Endodermal cell (in vitro differentiated cells): Measurements from ENCODE around the gene DOK7. TPM values are rescaled to one million over a fixed set of nuclear protein-coding genes. Genes with fewer than 3 reads are reported as not detected.

Experiments used
- DNase-seq: peaks from one replicate; pipeline ENCODE4 v3.0.0-alpha.2; 2017
- H3K27ac ChIP-seq: 2 replicates; pipeline ENCODE4 v1.5.1; 2013; ENCODE audit warnings: mild to moderate bottlenecking, low read depth, low read length, moderate library complexity
- H3K27me3 ChIP-seq: 2 replicates; pipeline ENCODE4 v1.6.1; 2013; ENCODE audit warnings: mild to moderate bottlenecking, low read length, moderate library complexity; ENCODE audit not compliant: insufficient read depth, control insufficient read depth, poor library complexity, severe bottlenecking
- H3K36me3 ChIP-seq: 2 replicates; pipeline ENCODE4 v1.7.0; 2013; ENCODE audit warnings: mild to moderate bottlenecking, low read length, moderate library complexity; ENCODE audit not compliant: control insufficient read depth, insufficient read depth
- H3K4me1 ChIP-seq: one replicate; pipeline ENCODE4 v1.7.0; 2013; ENCODE audit warnings: low read length; ENCODE audit not compliant: control insufficient read depth, insufficient read depth
- H3K4me3 ChIP-seq: 2 replicates; pipeline ENCODE4 v1.5.1; 2013; ENCODE audit warnings: mild to moderate bottlenecking, low read length, moderate library complexity
- H3K9ac ChIP-seq: 2 replicates; pipeline ENCODE4 v1.6.1; 2013; ENCODE audit warnings: mild to moderate bottlenecking, low read length, moderate library complexity; ENCODE audit not compliant: poor library complexity, severe bottlenecking; ENCODE audit errors: extremely low read depth
- H3K9me3 ChIP-seq: 2 replicates; pipeline ENCODE4 v1.6.1; 2013; ENCODE audit warnings: mild to moderate bottlenecking, low read length, moderate library complexity; ENCODE audit not compliant: control insufficient read depth
- H3K27ac Mint-ChIP-seq: 2 replicates; pipeline ENCODE4 v1.8.0; 2020; ENCODE audit warnings: mixed read lengths
- H3K27me3 Mint-ChIP-seq: 2 replicates; pipeline ENCODE4 v1.8.0; 2021; ENCODE audit warnings: mild to moderate bottlenecking, mixed read lengths; ENCODE audit not compliant: insufficient read depth
- H3K36me3 Mint-ChIP-seq: 2 replicates; pipeline ENCODE4 v1.8.0; 2020; ENCODE audit warnings: low read depth, mixed read lengths
- H3K4me1 Mint-ChIP-seq: 2 replicates; pipeline ENCODE4 v1.8.0; 2020; ENCODE audit warnings: mixed read lengths
- H3K4me3 Mint-ChIP-seq: 2 replicates; pipeline ENCODE4 v1.8.0; 2020; ENCODE audit warnings: mild to moderate bottlenecking, moderate library complexity, mixed read lengths
- H3K9me3 Mint-ChIP-seq: 2 replicates; pipeline ENCODE4 v1.8.0; 2020; ENCODE audit warnings: mild to moderate bottlenecking, mixed read lengths
- WGBS, 2 experiments: methylation state at CpG; one replicate each; pipeline versions ENCODE4 v1.1.5 to v1.1.7; 2013; ENCODE audit warnings: missing lambda C conversion rate in 2 of 2, mixed read lengths in 1 of 2; ENCODE audit not compliant: insufficient coverage in 1 of 2, insufficient read length in 1 of 2; 5-methylcytosine and 5-hydroxymethylcytosine counted together
- total RNA-seq, 2 donors: library from RNA; stranded (reverse); fragmentation: NEBNext Ultra II Directional in 1 of 2; extraction: Animal tissue kit (Norgen Biotek cat#: 25700) in 1 of 2; gene quantifications; 2 replicates in 1 of 2; 3 replicates in 1 of 2; pipeline ENCODE4 v1.2.1, GENCODE V29; 2021
- TF ChIP-seq, protein P1 (sequence below): fragments of 200-600 bp; sonication (generic); conservative IDR thresholded peaks from 2 replicates; pipeline ENCODE4 v1.5.0; 2021; ENCODE audit warnings: antibody characterized with exemption, mild to moderate bottlenecking

The DOK7 gene
- total RNA-seq, 2 donors from 2014 or later = 0.38 to 1.3 TPM

DNA sequence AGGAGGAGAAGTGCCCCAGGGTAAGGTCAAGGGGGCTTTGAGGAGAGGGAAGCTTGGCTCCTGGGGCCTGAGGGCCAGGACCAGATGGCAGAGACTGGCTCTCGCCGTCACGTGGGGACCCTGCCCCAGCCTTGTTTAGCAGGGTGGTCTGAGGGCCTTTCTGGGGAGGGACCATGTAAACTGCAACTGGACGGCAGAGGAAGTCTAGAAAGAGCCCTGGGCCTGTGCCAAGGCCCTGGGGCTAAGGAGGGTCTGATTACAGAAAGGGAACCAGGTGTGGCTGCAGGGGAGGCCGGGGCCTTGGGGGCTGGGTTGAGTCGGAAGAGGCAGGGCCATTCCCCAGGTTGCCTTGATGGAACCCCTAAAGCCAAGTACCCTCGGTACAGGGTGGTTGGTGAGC, 23.1 kb upstream of the DOK7 start:
- Mint-ChIP-seq H3K4me3 (no peak overlapping the region), H3K27me3 (no peaks in the 10 kb centered on the region), H3K9me3 (no peaks in the 10 kb centered on the region), H3K36me3 (no peaks in the 10 kb centered on the region), H3K4me1 (no peaks in the 10 kb centered on the region), H3K27ac (no peak overlapping the region)
- no peak for DNase-seq
- Histone ChIP-seq H3K4me3 (no peak overlapping the region), H3K27ac (no peak overlapping the region), H3K36me3 (no peaks in the 10 kb centered on the region), H3K9me3 (no peaks in the 10 kb centered on the region), H3K9ac (no peak overlapping the region), H3K27me3 (no peaks in the 10 kb centered on the region), H3K4me1 (no peaks in the 10 kb centered on the region)
- 94 to 100% methylated on average over 1 to 7 of the region's 7 CpGs for WGBS, 2 experiments
- TF ChIP-seq, protein P1, sequence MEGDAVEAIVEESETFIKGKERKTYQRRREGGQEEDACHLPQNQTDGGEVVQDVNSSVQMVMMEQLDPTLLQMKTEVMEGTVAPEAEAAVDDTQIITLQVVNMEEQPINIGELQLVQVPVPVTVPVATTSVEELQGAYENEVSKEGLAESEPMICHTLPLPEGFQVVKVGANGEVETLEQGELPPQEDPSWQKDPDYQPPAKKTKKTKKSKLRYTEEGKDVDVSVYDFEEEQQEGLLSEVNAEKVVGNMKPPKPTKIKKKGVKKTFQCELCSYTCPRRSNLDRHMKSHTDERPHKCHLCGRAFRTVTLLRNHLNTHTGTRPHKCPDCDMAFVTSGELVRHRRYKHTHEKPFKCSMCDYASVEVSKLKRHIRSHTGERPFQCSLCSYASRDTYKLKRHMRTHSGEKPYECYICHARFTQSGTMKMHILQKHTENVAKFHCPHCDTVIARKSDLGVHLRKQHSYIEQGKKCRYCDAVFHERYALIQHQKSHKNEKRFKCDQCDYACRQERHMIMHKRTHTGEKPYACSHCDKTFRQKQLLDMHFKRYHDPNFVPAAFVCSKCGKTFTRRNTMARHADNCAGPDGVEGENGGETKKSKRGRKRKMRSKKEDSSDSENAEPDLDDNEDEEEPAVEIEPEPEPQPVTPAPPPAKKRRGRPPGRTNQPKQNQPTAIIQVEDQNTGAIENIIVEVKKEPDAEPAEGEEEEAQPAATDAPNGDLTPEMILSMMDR = no peak

DNA sequence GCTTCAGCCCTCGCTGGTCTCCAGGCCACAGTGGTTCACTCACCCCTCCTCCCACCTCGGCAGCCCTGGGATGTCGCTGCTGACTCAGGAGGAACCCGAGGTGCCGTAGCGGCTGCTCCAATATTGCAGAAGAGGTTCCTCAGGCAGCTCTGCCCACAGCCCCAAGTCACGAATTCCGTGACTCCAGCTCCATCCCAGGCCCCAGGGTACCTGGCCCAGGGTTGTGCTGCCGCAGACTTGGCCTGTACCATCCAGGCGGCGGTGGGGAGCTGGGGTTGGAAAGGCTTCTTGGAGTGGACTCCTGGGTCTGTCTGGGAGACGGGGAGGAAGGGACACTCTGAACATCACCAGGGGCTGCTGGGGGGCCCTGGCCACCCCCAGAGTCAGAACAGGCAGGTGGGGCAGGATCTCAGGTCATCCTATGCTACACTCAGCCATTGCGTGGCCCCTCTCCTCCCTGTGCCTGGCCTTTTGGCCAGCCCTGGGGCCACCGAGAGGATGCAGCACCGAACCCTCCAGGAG, 22.1 kb upstream of the DOK7 start:
- H3K27ac ChIP-seq = no peak overlapping the region
- no peaks in the 10 kb centered on the region for H3K4me1 Mint-ChIP-seq
- H3K4me1 ChIP-seq = no peaks in the 10 kb centered on the region
- H3K27me3 Mint-ChIP-seq = no peaks in the 10 kb centered on the region
- H3K4me3 Mint-ChIP-seq = no peak overlapping the region
- no peaks in the 10 kb centered on the region for H3K9me3 ChIP-seq
- WGBS, 2 experiments = 91 to 95% methylated on average over 10 to 15 of the region's 15 CpGs
- no peak overlapping the region for H3K4me3 ChIP-seq
- no peaks in the 10 kb centered on the region for H3K9me3 Mint-ChIP-seq
- TF ChIP-seq, protein P1 = no peak
- DNase-seq = no peak
- no peaks in the 10 kb centered on the region for H3K27me3 ChIP-seq
- H3K36me3 ChIP-seq = no peaks in the 10 kb centered on the region
- H3K27ac Mint-ChIP-seq = no peak overlapping the region
- no peaks in the 10 kb centered on the region for H3K36me3 Mint-ChIP-seq
- no peak overlapping the region for H3K9ac ChIP-seq

- Mint-ChIP-seq H3K9me3 (no peaks in the 10 kb centered on the region), H3K4me1 (no peaks in the 10 kb centered on the region), H3K36me3 (no peaks in the 10 kb centered on the region), H3K27ac (no peak within 1 kb of the TSS), H3K27me3 (no peaks in the 10 kb centered on the region), H3K4me3 (no peak within 1 kb of the TSS)
- H3K27ac ChIP-seq = no peak within 1 kb of the TSS
- TF ChIP-seq, protein P1 = no peak
- 88 to 95% methylated on average over 9 to 27 of the region's 27 CpGs for WGBS, 2 experiments
- no peak within 1 kb of the TSS for H3K4me3 ChIP-seq
- DNase-seq = no peak
- no peaks in the 10 kb centered on the region for H3K9me3 ChIP-seq
- no peak within 1 kb of the TSS for H3K9ac ChIP-seq
- no peaks in the 10 kb centered on the region for H3K27me3 ChIP-seq
- H3K36me3 ChIP-seq = no peaks in the 10 kb centered on the region
- no peaks in the 10 kb centered on the region for H3K4me1 ChIP-seq
Measured at GRCh38 chr4:3441501-3442459, 21.3 kb upstream of the DOK7 start, which contains the start of gene HGFAC. Gene HGFAC (plus strand): TSS chr4:3441968. CDS start chr4:3442002, 34 bp downstream.
